AG09319 (cell line): Measurements from ENCODE around the gene CAMTA1.

Source experiments
- DNase-seq: peaks from one replicate; pipeline ENCODE4 v3.0.0-alpha.2; 2010; ENCODE audit warnings: low read depth; ENCODE audit errors: extremely low read depth
- TF ChIP-seq, protein P1 (sequence below): IDR thresholded peaks from 2 replicates; pipeline ENCODE4 v1.5.1; 2011; ENCODE audit warnings: low read depth, mild to moderate bottlenecking, inconsistent platforms, low read length, moderate library complexity

Gene CAMTA1

DNA sequence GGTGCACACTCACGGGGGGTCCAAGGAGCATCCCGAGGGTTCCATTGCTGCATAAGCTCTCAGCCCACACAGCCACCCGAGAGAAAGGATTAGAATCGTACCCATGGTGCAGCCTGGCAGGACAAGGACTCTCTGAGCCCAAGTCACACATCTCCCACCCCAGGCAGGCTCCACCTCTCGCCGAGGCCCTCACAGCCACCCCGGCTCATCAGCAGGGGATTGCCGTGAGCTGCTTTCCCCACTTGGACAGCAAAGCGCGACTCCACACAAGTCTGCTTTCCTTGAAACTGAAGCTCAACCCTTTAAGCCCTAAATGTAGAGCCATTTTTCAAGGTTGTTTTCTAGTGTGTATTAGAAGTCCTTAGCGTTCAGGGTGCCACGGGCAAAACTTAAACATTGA is 679.5 kb downstream of the CAMTA1 start:
- TF ChIP-seq, protein P1, sequence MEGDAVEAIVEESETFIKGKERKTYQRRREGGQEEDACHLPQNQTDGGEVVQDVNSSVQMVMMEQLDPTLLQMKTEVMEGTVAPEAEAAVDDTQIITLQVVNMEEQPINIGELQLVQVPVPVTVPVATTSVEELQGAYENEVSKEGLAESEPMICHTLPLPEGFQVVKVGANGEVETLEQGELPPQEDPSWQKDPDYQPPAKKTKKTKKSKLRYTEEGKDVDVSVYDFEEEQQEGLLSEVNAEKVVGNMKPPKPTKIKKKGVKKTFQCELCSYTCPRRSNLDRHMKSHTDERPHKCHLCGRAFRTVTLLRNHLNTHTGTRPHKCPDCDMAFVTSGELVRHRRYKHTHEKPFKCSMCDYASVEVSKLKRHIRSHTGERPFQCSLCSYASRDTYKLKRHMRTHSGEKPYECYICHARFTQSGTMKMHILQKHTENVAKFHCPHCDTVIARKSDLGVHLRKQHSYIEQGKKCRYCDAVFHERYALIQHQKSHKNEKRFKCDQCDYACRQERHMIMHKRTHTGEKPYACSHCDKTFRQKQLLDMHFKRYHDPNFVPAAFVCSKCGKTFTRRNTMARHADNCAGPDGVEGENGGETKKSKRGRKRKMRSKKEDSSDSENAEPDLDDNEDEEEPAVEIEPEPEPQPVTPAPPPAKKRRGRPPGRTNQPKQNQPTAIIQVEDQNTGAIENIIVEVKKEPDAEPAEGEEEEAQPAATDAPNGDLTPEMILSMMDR = no peak
- DNase-seq = no peak

DNA sequence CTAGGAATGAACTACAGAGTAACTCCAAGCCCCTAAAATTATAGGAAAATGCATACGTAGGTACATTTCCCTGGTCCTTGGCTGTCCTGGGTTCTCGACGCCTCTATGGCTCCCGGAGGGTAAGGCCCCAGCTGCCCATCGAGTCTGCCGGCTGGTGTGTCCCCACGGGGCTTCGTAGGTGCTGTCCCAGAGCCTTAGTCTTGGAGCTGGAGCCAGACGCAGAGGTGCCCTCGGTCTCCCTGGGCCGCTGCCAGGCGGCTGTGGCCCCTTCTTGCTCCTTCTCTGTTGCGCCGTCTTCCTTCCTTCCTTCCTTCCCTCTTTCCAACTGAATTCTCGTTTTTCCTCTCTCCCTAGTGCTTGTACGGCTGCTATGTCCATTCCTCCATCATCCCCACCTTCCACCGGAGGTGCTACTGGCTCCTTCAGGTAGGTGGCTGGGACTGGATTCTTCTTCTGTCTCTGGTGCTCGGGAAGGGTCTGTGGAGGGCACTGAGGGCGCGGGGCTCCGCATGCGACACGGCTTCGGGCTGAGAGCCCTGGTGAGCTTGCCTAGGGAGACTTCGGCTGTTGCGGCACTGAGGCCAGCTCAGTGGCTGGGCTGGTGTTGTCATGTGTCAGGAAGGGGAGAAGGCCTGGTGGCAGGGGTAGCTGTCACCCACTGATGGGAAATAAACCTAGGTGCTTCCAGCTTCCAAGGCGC is 682.4 kb downstream of the CAMTA1 start:
- no peak for DNase-seq
- TF ChIP-seq, protein P1 = no peak

DNA sequence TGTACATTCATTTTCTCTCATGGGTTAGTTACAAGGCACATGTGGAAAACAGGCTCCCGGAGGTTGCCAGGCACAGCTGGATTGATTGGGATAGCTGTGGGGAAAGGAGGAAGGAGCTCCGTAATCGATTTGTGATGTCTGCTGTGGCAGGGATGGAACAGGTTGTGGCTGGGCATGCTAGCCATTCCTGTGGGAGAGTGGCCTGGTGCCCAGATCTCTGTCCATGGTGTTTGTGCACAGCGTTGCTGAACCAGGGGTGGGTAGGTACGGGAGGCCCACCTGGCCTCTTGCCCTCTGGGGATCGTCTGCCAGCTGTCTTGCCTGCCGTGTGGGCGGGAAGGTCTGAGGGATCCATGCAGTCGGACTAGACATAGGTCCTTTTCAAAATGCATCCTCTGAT is 683.0 kb downstream of the CAMTA1 start:
- TF ChIP-seq, protein P1 = no peak
- DNase-seq = no peak

DNA sequence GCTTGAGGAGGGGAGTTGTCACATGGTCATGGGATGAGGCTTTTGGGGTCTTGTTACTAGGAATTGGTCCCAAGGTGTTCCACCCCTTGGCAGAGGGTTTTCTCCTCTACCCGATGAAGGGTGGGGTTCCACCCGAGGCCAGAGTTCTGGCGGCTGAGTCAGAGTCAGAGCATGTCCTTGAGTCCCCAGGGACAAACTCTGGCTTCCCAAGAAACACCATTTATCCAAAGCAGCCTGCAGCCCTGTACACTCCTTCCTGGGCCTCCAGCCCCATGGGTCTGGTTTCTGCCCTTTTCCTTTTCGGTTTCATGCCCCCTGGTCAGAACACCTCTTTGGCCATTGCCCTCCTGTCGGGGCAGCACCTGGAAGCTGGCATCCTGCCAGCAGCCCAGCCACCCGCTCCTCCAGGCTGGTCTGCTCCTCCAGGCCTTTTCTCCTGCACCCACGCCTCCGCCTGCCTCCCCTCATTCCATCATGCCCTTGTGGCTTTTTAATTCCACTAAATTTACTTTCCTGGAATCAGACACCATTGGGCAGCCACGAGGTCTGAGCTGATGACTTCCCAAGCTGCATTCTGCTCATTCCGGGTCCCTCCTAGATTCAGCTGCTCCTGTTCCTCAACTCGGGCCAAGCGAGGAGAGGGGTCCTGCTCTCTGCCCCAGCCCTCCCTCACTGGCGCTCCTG is 684.1 kb downstream of the CAMTA1 start:
- TF ChIP-seq, protein P1 = no peak
- DNase-seq = no peak

DNA sequence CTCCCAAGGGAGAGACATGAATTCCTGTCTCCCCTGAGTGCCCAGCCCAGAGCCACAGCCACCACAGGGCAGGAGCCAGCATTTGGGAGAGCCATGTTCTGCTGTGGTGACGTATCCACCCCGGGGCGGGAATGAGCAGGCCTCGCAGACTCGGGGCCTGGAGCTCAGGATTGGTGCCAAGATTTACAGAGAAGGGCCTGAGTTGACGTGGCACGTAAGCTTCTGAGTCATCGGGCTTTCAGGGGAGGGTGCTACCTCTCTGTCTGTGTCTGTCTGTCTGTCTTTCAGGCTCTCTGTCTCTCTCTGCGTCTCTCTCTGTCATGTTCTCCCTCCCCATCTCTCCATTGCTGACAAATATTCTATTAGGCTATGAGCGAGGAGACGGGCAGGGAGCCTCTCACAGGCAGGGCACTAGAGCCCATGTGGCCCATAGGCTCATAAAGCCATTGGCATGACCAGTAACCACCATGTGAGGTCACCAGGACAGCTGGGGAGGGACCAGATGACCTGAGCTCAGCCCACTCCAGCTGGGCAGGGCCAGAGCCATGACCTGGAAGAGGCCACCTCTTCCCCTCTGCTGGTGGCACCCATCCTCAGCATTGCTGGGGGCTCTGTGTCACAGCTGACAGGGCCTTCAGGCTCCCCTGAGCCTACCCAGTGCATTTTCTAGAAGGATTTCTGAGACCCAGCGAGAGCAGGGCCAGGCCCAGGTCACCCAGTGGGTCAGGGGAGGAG is 685.8 kb downstream of the CAMTA1 start:
- peak; percentile 93 for DNase-seq
- TF ChIP-seq, protein P1 = no peak

DNA sequence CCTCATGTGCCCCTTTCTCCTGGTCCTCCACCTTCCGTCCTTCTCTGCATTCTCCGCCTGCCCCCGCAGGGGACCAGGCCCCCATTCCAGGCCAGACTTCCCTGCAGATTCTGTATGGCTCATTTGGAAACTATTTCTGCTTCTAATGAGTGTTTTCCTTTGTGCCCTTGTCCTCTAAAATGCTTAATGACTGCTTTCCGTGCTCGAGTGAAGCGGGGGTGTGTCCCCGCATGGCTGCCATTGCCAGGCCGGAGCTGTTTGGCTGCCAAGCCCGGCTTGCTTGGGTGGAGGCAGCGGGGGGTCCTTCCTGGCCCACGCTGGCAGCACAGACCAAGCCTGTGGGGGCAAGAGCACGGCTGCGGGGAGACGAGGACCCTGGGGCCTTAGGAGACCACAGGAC is 686.6 kb downstream of the CAMTA1 start:
- TF ChIP-seq, protein P1 = no peak
- DNase-seq = no peak
